Neural progenitor cell (in vitro differentiated cells): Measurements from ENCODE around the gene POLR2H.

Experiments
- CTCF ChIP-seq: fragments of 200-600 bp; sonication (generic); IDR thresholded peaks from 2 replicates; pipeline ENCODE4 v1.5.1; 2017; ENCODE audit warnings: antibody characterized with exemption, mild to moderate bottlenecking
- EZH2 ChIP-seq: fragments of 200-600 bp; sonication (generic); IDR thresholded peaks from 2 replicates; pipeline ENCODE4 v1.6.1; 2017; ENCODE audit warnings: antibody characterized with exemption, mild to moderate bottlenecking, moderate library complexity
- EZH2phosphoT487 ChIP-seq: fragments of 200-600 bp; sonication (generic); IDR thresholded peaks from 2 replicates; pipeline ENCODE4 v1.6.1; 2017; ENCODE audit warnings: antibody characterized with exemption

GRCh38 chr3:184375747-184376461 lies 14.4 kb downstream of the POLR2H start:
- no peak for TF ChIP-seq CTCF
- no peak for TF ChIP-seq EZH2phosphoT487
- TF ChIP-seq EZH2: no peak
